HG02763 (cell line): ENCODE measurements around the gene CTPS1.

Experiments used
- ATAC-seq: cut with Tn5 transposase; IDR thresholded peaks from one replicate; pipeline ENCODE4 v1.9.1; 2021; ENCODE audit warnings: mild to moderate bottlenecking, moderate library complexity; ENCODE audit not compliant: unreplicated experiment

The CTPS1 gene, protein sequence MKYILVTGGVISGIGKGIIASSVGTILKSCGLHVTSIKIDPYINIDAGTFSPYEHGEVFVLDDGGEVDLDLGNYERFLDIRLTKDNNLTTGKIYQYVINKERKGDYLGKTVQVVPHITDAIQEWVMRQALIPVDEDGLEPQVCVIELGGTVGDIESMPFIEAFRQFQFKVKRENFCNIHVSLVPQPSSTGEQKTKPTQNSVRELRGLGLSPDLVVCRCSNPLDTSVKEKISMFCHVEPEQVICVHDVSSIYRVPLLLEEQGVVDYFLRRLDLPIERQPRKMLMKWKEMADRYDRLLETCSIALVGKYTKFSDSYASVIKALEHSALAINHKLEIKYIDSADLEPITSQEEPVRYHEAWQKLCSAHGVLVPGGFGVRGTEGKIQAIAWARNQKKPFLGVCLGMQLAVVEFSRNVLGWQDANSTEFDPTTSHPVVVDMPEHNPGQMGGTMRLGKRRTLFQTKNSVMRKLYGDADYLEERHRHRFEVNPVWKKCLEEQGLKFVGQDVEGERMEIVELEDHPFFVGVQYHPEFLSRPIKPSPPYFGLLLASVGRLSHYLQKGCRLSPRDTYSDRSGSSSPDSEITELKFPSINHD

DNA sequence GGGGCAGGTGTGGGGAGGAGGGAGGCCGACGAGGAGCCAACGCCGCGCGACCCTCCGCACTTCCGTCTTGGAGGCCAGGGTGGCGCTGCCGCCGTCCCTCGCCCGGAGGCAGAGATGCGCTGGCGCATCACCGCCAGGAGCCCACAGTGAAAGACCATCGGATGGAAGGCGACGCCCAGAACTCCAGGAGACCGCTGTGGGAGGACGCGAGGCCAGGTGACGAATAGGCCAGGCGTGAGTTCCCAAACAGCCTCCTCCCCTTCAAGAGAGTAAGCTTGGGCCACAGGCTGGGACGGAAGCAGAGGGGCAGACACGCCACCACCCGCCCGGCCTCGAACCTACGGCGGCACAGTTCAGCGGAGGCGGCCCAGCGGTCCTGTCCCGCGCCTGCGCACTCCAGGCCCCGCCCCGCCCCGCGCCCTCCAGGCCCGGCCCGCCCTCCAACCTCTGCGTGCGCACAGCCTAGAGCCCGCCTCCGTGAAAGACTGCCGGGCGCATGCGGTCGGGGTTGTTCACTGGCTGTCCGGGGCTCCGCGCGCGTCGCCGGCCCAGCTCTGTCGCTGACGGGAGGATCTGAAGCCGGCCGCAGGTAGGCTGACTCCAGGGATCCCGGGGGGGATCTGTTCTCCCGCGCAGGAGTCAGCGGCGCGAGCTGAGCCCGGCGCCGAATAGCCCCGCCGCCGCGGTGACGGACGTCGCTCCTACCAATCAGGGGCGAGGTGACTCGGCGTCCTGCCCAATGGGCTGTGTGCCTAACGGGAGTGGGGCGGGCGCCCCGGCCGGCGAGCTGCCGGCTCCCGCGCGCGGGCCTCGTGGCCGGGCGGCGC, at the start of gene CTPS1:
TSS of gene CTPS1 (plus strand) at position 456 of the 827 bp plus-strand sequence. CDS start 3,595 bp downstream, outside the sequence.
- ATAC-seq = peak; percentile 87

DNA sequence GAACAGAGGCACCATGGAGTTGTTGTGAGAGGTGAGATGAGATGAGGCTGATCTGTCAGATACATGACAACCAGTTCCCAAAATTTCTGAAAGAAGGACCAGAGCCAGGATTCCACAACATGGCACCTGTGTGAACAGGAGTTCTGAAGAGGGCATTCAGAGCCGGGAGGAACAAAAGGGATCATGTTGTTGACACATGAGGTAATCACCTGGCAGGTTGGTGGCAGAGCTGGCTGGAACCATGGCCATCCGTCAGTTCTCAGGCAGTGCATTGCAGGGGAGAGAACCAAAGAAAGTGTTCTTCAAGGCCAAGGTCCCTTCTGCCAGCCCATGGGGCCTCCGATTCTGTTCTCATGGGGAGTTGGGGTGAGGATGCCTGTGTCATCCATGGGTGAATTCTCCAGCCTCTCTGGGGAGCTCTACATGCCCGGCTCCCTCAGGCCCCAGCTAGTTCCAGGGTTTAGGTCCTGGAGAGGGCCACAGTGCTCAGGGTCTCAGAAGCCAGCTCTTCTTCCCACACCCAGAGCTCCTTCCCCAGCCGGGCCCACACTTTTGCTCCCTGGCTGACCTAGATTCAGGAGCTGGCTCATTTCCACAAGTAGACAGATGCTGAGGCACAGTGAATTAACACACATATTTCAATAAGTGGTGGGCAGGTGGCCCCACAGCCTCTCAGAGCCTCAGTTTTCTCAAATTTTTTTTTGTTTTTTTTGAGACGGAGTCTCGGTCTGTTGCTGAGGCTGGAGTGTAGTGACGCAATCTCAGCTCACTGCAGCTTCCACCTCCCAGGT, 49.1 kb upstream of the CTPS1 start:
- no peak for ATAC-seq

DNA sequence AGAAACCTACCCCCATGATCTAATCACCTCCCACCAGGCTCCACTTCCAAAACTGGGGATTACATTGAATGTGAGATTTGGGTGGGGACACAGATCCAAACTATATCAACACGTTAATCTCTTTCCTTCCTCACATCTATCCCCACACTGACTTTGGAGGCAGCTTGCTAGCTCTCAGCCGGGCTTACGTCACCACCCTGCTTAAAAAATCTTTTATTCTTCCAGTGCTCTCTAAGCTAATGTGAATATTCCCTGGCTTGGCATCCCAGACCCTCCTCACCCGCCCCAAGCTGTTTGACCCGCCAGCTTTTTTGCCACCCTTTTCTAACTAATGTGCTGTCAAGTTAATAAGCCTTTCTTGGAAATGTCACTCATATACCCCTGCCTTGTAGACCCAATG, 47.9 kb upstream of the CTPS1 start:
- no peak for ATAC-seq

DNA sequence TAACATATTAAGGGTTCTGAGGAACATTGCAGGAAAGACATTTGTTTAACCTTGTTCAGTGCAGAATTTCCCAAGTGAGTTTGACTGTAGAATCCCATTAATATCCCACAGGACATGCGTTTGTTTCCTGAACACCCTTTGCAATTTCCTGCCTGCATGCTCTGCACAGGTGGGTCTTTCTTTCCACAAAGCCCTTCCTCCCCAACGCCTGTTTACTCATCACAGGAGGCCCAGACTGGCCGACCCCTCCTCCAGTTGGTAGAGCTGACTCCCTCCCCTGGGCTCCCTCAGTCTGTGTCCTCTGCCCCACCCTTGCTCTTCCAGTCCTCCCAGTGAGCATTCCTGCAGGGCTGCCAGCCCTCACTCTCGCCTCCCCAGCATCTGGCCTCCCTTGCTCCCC, 47.5 kb upstream of the CTPS1 start:
- ATAC-seq = no peak

DNA sequence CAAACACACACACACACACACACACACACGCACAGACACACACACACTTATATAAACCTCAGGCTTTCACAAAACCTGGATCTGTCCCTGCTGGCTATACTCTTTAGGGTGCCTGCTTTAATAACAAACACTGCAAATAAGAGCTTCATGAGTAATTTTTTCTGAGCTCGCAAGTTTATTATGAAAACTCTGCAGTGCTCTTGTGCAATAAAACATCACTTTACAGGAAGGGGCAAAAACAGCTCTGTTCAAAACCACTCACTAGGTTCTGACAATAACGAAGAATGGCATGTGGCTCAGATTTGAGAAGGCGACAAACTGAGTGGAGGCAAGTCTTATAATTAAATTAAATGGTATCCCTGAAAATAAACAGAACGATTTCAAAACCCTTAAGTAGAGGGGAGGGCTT, 42.6 kb upstream of the CTPS1 start:
- no peak for ATAC-seq

DNA sequence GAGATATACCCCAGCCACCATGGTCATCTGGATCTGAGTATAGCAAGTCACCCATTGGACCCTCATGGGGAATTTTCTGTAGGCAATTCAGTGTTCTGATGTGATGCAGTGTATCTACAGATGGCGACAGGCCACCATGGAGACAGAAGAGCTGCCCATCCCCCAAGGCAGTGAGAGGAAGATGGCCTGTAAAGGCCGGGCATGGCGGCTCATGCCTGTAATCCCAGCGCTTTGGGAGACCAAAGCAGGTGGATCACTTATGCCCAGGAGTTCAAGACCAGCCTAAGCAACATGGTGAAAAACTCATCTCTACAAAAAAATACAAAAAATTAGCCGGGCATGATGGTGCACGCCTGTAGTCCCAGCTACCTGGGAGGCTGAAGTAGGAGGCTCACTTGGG, 41.1 kb upstream of the CTPS1 start:
- ATAC-seq = no peak

DNA sequence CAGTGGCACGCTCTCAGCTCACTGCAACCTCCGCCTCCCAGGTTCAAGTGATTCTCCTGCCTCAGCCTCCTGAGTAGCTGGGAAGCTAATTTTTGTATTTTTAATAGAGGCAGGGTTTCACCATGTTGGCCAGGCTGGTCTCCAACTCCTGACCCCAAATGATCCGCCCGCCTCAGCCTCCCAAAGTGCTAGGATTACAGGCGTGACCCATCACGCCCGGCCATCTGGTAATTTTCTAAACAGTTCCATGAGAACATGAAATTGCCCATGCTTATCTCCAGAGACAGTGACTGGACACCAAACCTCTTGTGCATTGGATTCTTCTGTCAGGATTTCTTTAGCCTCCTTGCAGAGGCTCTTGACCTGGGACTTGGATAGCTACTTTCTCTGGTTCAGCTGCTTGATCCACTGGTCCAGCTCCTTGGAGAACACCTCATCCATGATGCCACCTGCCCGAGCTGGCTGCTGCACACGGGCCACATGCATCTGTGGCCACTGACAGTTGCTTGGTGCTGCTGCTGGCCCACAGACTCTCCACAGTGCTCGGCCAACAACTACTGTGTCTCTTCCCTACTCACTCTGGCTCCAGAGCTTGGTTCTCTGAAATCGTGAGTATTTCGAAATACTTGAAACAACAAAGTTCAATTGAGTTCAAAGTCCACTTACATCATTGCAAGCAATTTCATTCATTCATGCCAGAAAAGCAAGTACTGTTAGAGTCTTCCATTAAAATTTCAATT, 40.0 kb upstream of the CTPS1 start:
- ATAC-seq = no peak

DNA sequence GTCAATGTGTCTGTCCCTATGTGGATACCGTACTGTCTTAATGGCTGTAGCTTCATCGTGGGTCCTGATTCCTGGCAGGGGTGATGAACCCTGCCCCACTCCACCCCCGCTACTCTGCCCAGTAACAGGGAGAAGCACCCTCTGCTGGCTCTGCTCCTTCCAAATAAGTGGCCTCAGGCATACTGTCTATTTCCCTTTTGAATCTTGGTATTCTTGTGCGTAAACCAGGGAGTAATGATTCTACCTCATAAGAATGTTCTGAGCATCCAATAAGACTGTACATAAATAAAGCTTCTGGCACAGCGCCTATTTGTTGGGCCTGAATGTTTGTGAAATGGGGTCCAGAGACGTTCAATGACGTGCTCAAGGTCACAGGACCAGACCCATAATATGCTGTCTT, 35.2 kb upstream of the CTPS1 start:
- ATAC-seq = no peak

DNA sequence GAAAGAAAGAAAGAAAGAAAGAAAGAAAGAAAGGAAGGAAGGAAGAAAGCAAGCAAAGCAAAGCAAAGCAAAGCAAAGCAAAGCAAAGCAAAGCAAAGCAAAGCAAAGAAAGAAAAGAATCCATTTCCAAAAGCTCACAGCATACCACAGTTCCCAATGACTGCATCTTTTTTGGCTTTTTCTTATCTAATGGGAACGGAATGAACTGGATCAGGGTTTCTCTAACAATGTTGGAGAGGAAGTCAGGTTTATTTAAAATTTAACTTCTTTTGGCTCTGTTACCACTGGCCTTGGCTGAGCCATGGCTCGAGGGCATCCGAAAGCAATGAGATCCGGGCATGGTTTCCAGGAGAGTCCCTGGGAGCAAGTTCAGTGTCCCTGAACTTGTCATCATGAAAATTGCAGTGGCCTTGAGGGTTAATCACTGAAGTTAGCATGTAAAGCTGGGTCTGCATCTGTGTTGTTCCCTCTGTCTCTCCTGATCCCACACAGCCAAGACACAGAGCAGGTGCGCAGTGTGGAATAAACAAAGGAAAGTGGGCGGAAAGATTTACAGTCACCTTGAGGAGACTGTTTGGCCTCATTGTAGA, 34.6 kb upstream of the CTPS1 start:
- no peak for ATAC-seq

DNA sequence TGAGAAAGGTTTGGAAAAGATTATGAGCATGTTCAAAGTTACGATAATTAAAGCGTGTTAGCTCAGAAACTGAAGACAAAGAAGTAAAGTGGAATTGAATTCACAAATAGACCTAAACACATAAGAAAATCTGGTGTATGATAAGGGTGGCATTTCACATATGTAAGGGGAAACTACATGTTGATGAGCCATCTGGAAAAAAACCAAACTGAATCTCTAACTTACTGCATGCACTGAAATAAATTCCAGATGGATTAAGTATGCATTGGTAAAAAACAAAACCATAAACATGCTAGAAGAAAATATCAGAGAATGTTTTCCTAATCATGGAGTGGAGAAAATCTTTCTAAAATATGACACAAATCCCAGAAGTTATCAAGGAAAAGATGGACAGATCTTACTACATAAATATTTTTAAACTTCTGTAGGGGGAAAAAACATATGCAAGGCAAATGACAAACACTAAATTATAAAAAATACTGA, 34.0 kb upstream of the CTPS1 start:
- ATAC-seq = no peak

DNA sequence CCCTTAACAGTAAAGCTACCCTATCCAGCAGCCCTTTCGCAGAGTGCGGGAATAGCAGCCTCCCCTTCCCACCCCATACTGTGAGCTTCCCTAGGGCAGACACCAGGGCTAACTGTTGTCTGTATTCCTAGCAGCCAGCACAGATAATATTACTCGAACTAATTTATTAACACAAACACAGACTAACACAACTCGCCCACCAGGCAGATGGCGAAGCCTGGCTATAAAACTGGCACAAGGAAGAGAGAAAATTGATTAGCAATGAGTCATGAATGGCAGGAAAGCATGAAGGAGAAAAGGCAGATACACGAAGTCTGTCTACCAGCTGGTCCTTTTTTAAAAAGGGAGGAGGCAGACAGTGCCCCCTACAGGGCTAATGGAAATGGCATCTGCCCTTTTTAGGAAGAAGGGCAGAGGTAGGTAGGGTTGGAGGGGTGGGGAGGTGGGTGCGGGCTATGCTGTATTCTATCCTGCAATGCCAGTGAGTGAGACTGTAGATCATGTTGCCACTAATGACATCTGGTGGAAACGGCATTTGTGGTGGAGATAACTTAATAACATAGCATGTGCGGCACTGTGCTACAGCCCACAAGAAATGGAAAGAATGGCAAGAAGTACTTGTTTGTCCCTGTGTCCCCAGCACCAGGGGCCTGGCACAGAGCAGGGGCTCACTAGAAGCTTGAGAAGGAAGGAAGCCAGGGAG, 30.6 kb upstream of the CTPS1 start:
- ATAC-seq = no peak

DNA sequence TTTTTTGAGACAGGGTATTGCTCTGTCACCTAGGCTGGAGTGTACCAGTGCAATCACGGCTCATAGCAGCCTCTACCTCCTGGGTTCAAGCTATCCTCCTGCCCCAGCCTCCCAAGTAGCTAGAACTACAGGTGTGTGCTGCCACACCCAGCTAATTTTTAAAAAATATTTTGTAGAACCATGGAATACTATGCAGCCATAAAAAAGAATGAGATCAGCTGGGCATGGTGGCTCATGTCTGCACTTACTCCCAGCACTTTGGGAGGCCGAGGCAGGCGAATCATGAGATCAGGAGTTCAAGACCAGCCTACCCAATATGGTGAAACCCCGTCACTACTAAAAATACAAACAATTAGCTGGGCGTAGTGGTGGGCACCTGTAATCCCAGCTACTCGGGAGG, 29.9 kb upstream of the CTPS1 start:
- no peak for ATAC-seq

DNA sequence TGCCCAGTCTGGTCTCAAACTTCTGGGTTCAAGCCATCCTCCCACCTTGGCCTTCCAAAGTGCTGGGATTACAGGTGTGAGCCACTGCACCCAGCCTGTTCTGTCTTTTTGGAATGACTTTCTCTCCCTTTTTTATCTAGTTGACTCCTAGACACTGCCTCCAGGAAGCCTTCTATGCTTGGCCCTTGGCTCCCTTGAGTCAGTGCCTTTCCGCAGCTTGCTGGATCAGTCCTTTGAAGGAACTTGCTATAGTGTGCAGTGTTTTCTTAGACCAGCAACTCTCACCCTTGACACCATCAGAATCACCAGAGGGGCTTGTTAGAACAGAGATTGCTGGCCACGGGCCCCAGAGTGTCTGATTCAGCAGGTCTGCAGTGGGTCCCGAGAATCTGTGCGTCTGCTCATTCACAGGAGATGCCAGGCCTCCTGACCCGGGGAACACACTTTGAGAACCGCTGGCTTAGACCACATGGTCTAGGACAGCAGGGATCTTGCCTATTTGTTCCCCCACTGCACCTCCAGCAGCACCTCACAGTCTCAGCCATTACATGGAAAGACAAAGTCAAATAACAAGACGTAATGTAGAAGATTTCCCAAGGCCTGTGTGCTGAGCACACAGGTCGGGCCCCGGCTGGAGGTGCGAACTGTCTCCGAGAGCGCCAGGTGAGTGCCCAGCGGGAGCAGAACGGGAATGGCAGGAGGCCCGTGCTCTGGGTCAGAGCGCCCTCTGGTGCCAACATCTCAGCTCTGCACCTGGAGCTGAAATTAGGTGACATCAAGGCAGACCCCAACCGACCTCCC, 27.4 kb upstream of the CTPS1 start:
- ATAC-seq = no peak

DNA sequence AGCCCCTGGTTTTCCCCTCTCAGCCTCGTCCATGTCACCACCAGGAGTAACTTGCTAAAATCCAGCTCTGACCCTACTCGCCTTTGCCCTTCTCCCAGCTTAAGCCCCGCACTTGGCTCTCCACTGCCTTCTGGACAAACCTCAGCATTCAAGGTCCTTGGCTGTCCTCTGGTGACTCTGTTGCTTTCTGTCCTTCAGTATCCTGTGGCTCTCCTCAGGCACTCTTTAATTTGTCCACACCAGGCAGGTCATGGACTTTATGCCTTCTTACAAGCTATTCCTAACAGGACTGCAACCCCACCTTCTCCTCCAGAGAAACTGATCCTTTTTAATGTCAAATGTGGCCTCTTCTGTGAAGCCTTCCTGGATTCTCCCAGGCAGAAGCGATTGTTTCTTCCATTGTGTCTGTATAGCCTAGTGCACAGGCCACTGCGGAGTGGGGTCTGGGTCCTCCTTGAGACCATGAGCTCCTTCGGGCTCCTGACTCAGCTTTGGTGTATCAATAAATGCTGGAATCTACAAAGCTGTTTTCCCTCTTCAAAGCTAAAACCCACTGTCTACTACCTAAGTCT, 26.7 kb upstream of the CTPS1 start:
- no peak for ATAC-seq

DNA sequence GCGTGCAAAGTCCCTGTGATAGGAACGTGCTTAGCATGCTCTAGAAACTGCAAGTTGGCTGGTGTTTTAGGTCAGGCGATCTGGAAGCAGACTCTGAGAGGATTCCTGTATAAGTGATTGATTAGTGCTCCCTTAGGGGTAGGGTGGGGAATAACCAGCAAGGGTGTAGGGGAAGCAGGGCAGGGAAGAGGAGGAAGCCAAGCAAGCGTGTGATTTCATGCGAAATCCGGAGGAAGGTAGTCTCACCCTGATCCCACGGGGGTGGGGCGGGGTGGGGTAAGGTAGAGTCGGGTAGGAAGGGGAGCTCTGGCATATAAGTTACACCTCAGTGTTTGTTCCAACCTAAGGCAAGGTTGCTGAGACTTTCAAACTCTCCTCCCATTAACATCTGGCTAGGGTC, 24.9 kb upstream of the CTPS1 start:
- no peak for ATAC-seq

DNA sequence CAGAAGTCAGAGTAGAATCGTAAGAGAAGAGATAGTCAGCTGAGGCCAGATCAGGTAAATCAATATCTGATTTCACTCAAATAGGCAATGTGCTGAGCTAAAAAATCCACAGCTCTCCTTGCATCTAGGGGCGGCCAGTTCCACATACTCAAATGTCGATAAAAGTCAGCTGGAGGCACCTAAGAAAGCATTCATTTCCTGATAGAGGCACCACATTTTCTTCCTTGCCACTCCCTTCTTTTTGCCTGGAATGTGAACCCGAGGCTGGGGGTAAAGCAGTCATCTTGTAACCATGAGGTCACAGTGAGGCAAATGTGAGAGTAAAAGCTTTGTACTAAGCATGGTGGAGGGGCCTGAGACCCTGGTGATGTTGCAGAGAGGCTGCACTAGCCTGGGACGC, 24.2 kb upstream of the CTPS1 start:
- no peak for ATAC-seq

DNA sequence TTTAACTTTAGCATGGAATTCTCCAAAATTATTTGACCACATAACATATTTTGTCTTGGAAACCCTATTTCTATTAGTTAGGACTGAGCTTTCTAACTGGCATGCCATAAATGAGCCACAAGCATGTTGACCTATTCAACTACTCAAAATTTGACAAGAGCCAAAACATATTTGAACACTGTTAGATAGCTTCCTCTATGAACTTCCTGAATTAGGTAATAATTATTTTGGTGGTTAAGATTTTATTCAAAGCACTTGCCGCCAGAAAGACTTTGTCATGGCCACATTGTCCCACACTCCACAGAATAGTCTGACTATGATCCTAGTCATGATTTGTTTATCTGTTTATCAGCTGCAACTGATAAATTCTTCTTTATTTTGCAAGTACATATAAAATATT, 23.1 kb upstream of the CTPS1 start:
- ATAC-seq = no peak

DNA sequence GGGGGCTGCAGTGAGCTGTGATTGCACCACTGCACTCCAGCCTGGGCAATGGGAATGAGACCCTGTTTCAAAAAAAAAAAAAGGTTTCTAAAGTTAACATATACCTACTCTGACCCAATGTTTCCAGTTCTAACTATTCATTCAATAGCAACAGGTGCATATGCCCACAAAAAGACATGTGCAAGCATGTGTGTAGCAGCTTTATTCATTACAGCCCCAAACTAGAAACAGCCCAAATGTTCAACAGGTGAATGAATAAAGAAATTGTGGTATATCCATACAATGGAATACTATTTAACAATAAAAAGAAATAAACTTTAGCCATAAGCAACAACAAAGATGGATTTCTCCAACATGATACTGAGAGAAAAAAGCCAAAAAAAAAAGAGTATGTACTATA, 21.3 kb upstream of the CTPS1 start:
- ATAC-seq = no peak
